GM21381 (cell line): ENCODE measurements around the gene CUTC.
"Not testable (repeated sequence)": the region's sequence is repeated elsewhere in the genome, so short reads cannot be mapped to it uniquely, and the experiment has no call there.

Experiments used
- ATAC-seq: cut with Tn5 transposase; IDR thresholded peaks from one replicate; pipeline ENCODE4 v1.9.1; 2021; ENCODE audit warnings: mild to moderate bottlenecking, moderate library complexity; ENCODE audit not compliant: unreplicated experiment

The CUTC gene

GRCh38 chr10:99742254-99742653 lies 10.2 kb downstream of the CUTC start:
- ATAC-seq, result no peak

GRCh38 chr10:99742701-99743100 lies 10.7 kb downstream of the CUTC start:
- no peak for ATAC-seq

- ATAC-seq, result no peak
Measured at GRCh38 chr10:99743841-99744240, 11.8 kb downstream of the CUTC start.

GRCh38 chr10:99746166-99746565 lies 14.1 kb downstream of the CUTC start:
- ATAC-seq, result not testable (repeated sequence)

GRCh38 chr10:99748823-99749451 lies 16.9 kb downstream of the CUTC start:
- no peak for ATAC-seq

- no peak for ATAC-seq
Measured at GRCh38 chr10:99750641-99751040, 18.6 kb downstream of the CUTC start.

GRCh38 chr10:99754670-99755069 lies 22.6 kb downstream of the CUTC start:
- no peak for ATAC-seq

- ATAC-seq, result no peak
Measured at GRCh38 chr10:99756159-99756558, 24.1 kb downstream of the CUTC start.

GRCh38 chr10:99758211-99758891 lies 26.3 kb downstream of the CUTC start:
- ATAC-seq, result no peak

- no peak for ATAC-seq
Measured at GRCh38 chr10:99760321-99760720, 28.3 kb downstream of the CUTC start.

- ATAC-seq, result no peak
Measured at GRCh38 chr10:99761365-99761764, 29.3 kb downstream of the CUTC start.

GRCh38 chr10:99765672-99766301 lies 33.8 kb downstream of the CUTC start:
- no peak for ATAC-seq

- peak; percentile 96 for ATAC-seq
Measured at GRCh38 chr10:99766302-99766681, 34.3 kb downstream of the CUTC start.

GRCh38 chr10:99767901-99768300 lies 35.9 kb downstream of the CUTC start:
- ATAC-seq, result no peak

- ATAC-seq, result no peak
Measured at GRCh38 chr10:99768556-99768955, 36.5 kb downstream of the CUTC start.

GRCh38 chr10:99769706-99770105 lies 37.7 kb downstream of the CUTC start:
- no peak for ATAC-seq

GRCh38 chr10:99770408-99771045 lies 38.5 kb downstream of the CUTC start:
- ATAC-seq, result no peak

- no peak for ATAC-seq
Measured at GRCh38 chr10:99775850-99776249, 43.8 kb downstream of the CUTC start.

GRCh38 chr10:99777918-99778714 lies 46.1 kb downstream of the CUTC start:
- ATAC-seq, result no peak

GRCh38 chr10:99779335-99779734 lies 47.3 kb downstream of the CUTC start:
- ATAC-seq, result no peak
